Measurements from ENCODE around the gene RNASEL.
"Not testable (repeated sequence)": the region's sequence is repeated elsewhere in the genome, so short reads cannot be mapped to it uniquely, and the experiment has no call there.

Gene RNASEL, protein sequence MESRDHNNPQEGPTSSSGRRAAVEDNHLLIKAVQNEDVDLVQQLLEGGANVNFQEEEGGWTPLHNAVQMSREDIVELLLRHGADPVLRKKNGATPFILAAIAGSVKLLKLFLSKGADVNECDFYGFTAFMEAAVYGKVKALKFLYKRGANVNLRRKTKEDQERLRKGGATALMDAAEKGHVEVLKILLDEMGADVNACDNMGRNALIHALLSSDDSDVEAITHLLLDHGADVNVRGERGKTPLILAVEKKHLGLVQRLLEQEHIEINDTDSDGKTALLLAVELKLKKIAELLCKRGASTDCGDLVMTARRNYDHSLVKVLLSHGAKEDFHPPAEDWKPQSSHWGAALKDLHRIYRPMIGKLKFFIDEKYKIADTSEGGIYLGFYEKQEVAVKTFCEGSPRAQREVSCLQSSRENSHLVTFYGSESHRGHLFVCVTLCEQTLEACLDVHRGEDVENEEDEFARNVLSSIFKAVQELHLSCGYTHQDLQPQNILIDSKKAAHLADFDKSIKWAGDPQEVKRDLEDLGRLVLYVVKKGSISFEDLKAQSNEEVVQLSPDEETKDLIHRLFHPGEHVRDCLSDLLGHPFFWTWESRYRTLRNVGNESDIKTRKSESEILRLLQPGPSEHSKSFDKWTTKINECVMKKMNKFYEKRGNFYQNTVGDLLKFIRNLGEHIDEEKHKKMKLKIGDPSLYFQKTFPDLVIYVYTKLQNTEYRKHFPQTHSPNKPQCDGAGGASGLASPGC

DNA sequence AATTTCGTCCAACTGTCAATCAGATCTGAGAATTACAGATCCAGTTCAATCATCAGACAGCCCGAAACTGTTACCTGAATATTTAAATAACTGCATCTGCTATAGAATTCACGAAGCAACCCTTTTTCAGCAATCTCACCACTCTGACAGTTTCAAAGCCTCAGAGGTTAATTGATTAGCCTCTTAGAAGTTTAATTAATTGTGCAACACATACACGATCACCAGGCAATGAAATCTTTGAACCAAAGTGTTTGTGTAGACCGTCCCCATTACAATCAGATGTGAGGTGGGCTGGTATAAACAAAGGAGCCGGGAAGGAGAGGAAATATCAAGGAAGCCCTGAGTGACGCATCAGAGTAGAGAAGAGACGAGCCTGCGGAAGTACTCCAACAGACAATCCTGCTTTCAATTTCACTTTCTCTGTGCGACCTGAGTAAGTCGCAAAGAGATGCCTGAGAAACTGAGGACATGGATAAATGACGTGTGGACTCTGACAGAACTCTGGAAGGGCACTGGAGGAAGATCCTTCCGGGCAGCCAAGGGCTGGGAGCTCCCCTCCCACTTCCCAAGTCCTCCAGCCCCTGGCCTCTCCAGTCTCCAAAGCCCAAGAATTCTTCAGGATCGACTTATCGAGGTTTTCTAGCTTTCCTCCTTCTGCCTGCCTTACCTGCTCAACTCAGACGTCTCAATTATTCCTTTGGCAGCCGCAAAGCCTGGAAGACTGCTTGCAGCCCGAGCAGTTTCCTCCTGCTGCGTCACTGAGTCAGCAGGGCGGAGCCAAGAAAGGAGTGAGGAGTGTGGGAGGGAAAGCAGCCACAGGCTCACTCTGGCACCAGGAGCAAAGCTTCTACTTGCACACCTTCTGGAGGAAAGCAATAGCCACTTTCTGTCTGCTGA, at the start of gene RNASEL:
RNASEL (minus strand) TSS at position 757 of the 897 bp plus-strand sequence. CDS start 2,450 bp downstream, outside the sequence.
- DNase-seq (ENCODE audit: low read depth in 2 of 2): peak; percentile 19 to 39

DNA sequence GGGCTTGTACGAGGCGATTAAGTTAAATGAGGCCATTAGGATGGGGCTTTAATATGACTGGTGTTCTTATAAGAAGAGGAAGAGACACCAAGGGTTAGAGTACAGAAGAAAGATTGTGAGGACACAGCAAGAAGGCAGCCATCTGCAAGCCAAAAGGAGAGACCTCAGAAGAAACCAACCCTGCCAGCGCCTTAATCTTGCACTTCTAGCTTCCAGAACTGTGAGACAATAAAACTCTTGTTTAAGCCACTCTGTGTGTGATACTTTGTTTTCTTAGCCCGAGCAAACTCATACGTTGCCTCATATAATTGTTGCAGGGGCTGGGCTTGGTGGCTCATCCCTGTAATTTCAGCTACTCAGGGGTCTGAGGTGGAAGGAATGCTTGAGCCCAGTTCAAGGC, 48.7 kb upstream of the RNASEL start:
- no peak for DNase-seq (ENCODE audit: low read depth in 2 of 2)

DNA sequence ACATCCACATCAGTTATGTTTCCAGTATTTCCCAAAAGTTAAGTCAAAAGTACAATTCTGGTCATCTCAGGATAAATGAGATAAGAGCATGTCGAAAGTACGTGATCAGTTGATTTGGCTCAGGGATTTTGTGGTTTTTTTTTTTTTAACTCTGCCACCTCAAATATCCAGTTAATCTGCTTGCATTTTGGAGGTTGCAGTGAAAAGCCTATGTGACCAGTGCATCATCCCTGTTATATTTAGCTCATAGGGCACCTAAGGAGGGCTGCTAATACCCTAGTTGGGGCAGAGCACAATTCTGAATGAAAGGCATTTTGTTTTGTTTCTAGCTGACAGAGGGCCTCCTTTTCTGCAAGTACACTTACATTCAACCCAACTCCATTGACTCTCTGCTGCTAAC, 46.8 kb upstream of the RNASEL start:
- no peak for DNase-seq (ENCODE audit: low read depth in 2 of 2)

DNA sequence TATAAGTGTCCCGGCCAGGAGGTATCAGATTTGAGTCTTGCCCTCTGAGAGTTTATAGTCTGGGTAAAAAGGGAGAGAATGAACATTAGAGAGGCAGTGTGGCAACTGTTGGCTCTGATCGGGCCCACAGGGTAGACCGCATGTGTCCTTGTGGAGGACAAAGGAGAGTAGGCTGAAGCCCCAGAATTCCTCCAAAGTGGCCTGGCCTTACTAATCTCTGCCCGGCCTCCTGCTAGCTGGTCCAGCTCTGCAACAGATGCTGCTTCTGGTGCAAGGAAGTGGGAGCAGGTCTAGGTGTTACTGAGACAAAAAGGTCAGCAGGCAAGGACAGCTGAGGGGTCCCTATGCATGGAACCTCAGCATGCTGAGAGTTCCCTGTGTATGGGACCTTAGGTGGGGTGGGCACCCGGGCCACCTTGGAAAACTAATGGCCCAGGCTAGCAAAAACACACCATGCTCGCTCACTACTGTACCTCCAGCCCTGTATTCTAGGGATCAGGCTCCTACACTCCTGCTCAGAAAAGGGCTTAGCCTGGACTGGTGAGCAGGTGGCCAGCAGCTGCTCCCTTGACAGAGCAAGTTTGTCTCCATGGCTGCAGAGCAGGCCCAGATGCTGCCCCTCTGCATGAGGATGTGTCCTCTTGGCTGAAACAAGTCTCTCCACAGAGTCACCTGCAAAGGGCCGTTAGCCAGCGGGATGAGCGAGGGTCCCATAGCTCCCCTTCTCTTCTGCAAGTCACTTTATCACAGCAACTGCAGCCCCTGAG, 45.4 kb upstream of the RNASEL start:
- no peak for DNase-seq (ENCODE audit: low read depth in 2 of 2)

DNA sequence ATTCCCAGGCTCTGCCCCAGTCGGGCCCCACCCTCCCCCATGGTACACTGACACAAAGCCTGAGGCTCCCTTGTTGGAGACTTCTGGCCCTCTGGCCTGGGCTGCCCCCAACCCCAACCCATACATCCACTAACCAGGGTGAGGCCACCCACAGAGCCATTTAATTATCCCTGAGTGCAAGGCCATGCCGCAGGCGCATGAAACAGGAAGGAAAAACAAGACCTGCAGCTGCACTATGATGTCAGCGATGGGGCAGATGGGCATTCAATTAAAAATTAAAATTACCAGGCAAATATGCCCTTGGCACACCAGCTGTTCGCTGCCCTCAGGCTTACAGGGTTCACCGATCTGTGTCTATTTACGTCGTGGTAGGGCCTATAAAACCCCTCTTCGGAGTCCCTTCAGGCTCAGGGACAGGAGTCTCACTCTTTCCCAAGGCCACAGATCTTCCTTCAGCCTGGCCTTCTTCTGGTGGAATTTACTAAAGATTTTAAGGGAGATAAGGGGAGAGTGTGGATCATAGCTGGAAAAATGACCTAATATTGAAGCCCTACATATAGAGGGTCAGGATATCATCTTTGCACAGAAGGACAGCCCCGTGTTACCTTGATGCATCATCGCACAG, 44.7 kb upstream of the RNASEL start:
- DNase-seq (ENCODE audit: low read depth in 2 of 2): no peak

DNA sequence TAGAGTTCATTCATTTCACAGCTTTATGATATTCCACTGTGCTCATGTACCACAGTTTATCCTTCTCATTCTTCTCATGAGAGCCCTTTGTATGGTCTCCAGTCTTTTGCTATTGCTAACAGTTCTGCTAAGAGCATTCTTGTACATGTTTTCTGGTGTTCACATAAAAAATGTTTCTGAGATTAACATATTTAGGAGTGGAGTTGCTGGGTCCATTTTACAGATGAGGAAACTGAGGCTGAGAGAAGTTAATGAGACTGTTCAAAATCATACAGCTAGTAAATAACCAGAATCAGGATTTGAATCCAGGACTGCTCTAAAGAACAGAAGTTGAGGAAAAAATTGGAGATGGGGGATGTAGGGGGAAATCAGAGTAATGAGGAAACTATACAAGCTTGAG, 44.0 kb upstream of the RNASEL start:
- no peak for DNase-seq (ENCODE audit: low read depth in 2 of 2)

DNA sequence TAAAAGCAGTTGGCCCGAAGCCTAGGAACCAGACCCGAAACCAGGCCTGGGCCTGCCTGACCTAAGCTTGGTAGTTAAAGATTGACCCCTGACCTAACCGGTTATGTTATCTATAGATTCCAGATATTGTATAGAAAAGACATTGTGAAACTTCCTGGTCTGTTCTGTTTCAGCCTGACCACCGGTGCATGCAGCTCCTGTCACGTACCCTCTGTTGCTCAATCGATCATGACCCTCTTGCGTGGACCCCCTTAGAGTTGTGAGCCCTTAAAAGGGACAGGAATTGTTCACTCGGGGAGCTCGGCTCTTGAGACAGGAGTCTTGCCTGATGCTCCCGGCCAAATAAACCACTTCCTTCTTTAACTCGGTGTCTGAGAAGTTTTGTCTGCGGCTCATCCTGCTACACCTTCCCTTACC, 43.4 kb upstream of the RNASEL start:
- not testable (repeated sequence) for DNase-seq (ENCODE audit: low read depth in 2 of 2)

DNA sequence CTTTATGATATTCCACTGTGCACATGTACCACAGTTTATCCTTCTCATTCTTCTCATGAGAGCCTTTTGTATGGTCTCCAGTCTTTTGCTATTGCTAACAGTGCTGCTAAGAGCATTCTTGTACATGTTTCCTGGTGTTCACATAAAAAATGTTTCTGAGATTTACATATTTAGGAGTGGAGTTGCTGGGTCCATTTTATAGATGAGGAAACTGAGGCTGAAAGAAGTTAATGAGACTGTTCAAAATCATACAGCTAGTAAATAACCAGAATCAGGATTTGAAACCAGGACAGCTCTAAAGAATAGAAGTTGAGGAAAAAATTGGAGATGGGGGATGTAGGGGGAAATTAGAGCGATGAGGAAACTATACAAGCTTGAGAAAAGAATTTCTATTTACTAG, 42.9 kb upstream of the RNASEL start:
- no peak for DNase-seq (ENCODE audit: low read depth in 2 of 2)

DNA sequence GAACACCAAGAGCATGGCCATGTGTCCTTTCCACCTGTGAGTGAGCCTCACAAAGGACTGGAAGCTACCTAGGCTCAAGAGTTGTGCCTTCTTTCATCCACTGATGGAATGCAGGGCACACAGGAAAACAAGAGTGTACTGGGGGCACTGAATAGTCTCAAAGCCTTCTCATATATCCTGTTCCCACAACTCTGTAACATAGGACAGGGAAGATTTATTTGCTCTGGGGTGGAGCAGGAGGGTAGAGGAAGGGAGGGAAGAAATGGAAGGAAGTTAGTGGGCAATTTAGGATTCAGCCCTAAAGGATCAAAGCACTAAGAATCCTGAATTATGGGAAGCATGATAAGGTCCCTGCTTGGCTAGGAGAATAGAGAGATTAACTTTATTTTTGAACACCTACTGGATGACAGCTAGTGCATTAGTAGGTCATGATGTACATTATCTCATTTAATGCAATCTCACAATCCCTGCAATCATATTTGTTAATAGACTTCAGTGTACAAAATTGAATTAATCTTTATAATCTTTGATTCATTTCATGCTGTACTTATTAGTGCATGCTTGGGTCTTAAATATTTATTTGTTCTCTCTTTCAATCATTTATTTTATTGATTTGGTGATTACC, 42.1 kb upstream of the RNASEL start:
- DNase-seq (ENCODE audit: low read depth in 2 of 2): no peak

DNA sequence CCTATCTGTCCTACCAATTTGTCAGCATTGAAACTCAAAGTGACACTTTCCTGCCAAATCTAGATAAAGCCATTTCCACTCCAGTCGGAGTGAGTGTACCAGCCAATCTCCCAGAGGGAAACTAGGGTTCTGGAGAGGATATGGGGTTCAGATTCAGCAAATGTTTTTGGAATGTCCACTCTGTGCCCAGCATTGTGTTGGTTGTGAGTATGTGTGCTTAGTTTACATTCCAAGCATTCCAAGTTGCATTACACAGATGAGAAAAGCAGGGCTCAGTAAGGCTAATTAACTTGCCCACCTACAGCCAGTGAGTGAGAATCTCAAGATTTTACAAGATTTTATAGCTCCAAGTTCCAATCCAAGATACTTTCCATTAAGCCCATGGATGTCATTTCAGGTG, 41.5 kb upstream of the RNASEL start:
- DNase-seq (ENCODE audit: low read depth in 2 of 2): no peak

DNA sequence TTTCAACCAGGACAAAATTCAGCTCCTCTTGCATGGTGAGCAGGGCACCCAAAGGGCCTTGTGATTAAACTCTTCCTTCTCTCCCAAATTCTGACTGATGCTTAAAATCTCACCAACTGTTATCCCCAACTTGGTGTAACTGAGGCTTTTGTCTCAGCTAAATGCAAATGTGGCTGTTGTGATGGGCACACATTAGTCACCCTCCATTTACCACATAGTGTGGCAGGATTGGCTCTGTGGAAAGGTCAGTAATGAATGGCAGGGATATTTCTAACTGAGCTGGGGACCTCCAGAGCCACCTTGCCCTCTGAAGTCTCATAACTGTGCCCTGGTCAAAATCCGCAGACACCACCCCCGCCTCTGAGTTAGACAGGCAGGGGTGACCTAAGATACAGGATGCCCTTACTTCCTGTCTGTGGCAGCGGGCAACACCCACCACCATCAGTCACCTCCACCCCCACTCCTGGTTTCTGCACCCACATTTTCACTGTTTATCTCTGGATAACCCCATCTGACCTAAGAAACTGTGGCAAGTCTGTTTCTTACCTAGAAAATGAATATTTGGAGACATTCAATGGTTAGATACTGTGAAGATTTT, 40.5 kb upstream of the RNASEL start:
- DNase-seq (ENCODE audit: low read depth in 2 of 2): peak in 1 of 2 donors; percentile 24

DNA sequence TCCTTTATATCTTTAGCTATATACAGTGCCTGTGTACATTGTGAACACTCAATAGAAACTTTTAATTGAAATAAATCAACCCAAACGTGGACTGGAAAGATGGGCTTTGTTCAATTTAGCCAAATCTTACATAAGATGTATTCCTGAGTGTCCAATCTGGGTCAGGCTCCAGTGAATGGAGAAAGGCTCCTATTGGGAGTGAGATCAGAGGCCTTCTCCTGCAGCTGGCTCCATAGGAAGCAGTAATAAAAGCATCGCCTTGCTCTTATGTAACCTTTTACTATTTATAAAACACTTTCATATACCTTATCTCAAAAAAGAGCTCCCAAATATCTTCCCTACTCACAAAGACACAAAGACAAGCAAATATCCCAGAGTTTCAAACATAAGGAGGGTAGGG, 40.0 kb upstream of the RNASEL start:
- no peak for DNase-seq (ENCODE audit: low read depth in 2 of 2)

DNA sequence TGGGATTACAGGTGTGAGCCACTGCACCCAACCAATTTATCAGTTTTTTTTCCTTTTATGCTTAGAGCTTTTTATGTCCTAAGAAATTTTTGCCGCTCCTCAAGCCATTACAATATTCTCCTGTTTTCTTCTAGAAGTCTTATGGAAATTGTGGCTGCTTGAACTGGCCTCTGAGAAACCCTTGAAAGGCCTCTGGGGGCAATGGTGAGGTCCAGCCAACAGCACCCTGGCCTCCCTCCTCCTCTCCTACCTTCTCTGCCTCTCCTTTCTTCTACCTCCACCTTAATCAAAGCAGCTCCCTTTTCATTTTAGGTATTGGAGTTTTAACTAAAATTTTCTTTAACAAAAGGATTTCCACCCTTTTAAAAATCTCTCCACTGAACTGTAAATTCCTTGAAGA, 39.6 kb upstream of the RNASEL start:
- DNase-seq (ENCODE audit: low read depth in 2 of 2): no peak

DNA sequence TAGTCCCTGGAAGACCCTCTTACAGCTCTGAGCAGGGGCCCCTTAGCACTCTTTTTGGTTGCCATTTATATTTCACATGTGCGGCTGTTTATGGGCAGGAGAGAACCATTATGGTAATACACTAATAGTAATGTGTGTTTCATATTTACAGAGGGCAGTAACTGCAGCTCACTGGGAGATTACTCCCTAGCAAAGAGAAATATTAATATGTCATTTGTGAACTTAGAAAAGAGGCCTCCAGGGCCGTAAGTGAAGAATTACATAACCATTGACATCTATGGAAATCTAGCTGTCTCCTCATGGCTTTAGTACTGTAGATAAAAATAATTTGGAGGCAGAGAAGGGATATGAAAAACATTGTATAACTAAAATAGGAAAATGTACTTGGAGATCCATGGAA, 38.6 kb upstream of the RNASEL start:
- no peak for DNase-seq (ENCODE audit: low read depth in 2 of 2)

DNA sequence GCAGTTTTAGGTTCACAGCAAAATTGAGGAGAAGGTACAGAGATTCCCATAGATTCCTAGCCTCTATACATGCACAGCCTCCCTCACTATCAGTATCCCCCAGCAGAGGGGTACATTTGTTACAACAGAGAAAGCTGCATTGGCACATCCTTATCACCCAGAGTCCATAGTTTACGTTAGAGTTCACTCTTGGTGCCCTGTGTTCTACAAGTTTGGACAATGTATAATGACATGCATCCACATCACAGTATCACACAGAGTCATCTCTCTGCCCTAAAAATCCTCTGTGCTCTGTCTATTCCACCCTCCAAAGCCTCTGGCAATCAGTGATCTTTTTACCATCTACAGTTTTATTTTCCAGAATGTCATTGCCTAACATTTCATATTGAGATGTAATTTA, 37.5 kb upstream of the RNASEL start:
- no peak for DNase-seq (ENCODE audit: low read depth in 2 of 2)

DNA sequence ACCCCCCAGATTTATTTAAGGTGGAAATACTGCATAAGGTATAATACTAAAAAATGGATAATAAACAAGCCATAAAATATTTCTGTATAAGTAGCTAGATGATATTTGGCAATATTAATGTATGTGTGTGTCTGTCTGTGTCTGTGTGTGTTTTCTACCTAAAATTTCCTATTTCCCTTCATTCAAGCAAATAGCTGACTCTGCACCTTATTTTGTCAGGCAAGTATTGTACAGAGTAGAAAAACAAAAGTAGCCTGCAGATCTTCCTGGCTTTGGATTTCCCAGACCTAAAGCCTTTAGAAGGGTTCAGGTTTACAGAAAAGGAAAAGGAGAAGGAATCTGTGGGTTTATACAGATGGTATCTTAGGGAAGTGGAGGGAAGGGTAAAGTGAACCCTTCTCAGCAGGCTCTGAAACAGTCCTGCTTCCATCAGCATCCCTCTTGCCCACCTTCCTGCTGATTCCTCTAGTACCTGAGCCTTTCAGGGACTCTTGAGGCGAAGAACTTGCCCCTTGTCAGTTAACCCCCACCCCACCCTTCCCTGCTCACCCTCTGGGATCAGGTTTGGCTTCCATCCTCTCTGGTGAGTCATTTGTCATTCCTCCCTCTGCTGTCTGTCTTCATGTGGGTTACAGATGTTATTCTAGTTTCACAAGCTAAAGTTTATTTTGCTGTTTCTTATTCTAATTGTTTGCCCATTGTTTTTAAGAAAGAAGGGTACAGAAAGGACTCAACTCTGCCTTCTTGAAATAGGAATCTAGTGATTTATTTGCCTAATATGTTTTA, 36.9 kb upstream of the RNASEL start:
- no peak for DNase-seq (ENCODE audit: low read depth in 2 of 2)

DNA sequence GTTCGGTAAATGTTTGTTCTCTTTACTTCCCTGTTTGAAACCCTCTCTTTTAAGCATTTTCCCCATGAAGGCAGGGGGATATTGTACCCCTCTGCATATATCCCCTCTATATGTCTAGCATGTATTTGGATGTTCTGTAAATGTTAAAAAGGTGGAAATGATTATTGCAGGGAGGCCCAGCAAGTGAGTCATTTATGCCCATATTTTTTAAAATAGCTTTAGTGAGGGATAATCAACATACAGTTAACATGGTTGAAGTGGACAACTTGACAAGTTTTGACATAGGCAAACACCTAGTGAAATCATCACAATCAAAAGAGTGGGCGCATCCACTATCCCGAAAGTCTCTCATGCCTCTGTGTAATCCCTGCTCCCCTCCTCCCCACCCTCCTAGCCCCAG, 36.0 kb upstream of the RNASEL start:
- DNase-seq (ENCODE audit: low read depth in 2 of 2): no peak

DNA sequence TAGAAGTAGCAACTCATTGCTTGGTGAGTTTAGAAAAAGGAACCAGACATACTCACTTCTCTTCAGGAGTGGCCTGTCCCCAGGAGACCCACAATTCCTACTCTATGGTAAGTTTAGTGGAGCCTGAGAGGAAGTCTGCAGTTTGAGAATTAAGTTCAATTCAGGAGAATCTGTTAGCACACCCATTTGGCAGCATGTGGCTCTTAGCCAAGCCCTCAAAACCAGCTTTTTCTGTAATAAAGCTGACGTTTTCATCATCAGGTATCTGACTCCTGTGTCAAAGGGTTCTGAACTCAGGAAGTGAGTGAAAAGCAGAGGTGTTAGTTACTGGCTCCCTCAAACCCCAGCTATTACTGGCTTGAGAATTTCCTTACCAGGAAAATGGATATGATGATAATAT, 35.5 kb upstream of the RNASEL start:
- no peak for DNase-seq (ENCODE audit: low read depth in 2 of 2)

DNA sequence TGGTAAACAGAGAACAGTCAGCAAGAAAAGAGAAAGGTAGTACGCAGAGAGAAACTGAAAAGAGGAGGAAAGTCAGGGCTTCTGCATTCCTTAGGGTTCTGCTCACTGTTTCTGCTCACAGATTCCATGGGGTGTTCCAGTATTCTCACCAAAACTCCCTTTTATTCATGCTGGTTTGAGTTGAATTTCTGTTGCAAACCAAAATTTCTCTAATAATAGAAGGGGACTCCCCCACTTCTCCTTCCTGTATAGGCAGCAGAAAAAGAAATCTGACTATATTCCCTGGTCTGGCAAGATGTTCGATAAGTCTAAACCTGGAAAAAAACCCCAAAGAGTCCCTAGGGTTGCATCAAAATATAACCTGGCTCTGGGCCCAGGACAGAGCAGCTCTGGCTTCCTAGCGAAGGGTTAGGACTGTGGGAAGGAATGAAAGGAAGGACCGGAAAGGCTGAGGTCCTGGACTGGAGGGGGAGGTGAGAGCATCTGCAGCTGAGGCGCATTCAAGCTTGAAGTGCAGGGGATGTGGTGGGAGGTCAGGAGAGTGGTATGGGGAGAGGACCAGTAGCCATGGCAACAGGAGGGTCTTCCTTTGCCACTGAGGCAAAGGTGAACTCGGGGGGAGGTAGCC, 34.0 kb upstream of the RNASEL start:
- no peak for DNase-seq (ENCODE audit: low read depth in 2 of 2)

Data from stimulated activated CD8-positive, alpha-beta memory T cell treated with anti-CD3 and anti-CD28 coated beads, Interleukin-7, amount 100 ng/mL, for 1 hour (primary cell).